ENCODE data around the gene SERPINE1. TPM values are rescaled to one million over a fixed set of nuclear protein-coding genes. Genes with fewer than 3 reads are reported as not detected.
"Not testable (repeated sequence)": the region's sequence is repeated elsewhere in the genome, so short reads cannot be mapped to it uniquely, and the experiment has no call there.

The SERPINE1 gene
- total RNA-seq, 1 donor = 278 TPM

GRCh38 chr7:101127460-101128039, 646 bp downstream of the SERPINE1 start:
- Histone ChIP-seq H3K4me3 (ENCODE audit: insufficient read depth, low read length) (peak overlapping the region; percentile 82), H3K4me1 (ENCODE audit: insufficient read depth, low read length) (peaks cover 56% of the 10 kb centered on the region), H2AFZ (ENCODE audit: low read length) (no peak overlapping the region), H3K79me2 (ENCODE audit: insufficient read depth, low read length) (peaks cover 27% of the 10 kb centered on the region), H3K27ac (ENCODE audit: low read depth, low read length) (peak overlapping the region; percentile 98), H3K27me3 (ENCODE audit: insufficient read depth, low read length) (no peaks in the 10 kb centered on the region), H3K4me2 (ENCODE audit: insufficient read depth, low read length) (peak overlapping the region; percentile 98), H4K20me1 (ENCODE audit: insufficient read depth, low read length) (peaks cover 31% of the 10 kb centered on the region), H3K9me3 (ENCODE audit: low read depth, low read length) (no peaks in the 10 kb centered on the region), H3K36me3 (ENCODE audit: insufficient read depth, low read length) (peaks cover 42% of the 10 kb centered on the region)
- DNase-seq (ENCODE audit: insufficient read length, low spot score, missing footprints) = no peak
- TF ChIP-seq, protein P1, sequence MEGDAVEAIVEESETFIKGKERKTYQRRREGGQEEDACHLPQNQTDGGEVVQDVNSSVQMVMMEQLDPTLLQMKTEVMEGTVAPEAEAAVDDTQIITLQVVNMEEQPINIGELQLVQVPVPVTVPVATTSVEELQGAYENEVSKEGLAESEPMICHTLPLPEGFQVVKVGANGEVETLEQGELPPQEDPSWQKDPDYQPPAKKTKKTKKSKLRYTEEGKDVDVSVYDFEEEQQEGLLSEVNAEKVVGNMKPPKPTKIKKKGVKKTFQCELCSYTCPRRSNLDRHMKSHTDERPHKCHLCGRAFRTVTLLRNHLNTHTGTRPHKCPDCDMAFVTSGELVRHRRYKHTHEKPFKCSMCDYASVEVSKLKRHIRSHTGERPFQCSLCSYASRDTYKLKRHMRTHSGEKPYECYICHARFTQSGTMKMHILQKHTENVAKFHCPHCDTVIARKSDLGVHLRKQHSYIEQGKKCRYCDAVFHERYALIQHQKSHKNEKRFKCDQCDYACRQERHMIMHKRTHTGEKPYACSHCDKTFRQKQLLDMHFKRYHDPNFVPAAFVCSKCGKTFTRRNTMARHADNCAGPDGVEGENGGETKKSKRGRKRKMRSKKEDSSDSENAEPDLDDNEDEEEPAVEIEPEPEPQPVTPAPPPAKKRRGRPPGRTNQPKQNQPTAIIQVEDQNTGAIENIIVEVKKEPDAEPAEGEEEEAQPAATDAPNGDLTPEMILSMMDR (IDR thresholded peaks at IDR 0.05; ENCODE audit: extremely low read depth, low read depth, low read length) = no peak

DNA sequence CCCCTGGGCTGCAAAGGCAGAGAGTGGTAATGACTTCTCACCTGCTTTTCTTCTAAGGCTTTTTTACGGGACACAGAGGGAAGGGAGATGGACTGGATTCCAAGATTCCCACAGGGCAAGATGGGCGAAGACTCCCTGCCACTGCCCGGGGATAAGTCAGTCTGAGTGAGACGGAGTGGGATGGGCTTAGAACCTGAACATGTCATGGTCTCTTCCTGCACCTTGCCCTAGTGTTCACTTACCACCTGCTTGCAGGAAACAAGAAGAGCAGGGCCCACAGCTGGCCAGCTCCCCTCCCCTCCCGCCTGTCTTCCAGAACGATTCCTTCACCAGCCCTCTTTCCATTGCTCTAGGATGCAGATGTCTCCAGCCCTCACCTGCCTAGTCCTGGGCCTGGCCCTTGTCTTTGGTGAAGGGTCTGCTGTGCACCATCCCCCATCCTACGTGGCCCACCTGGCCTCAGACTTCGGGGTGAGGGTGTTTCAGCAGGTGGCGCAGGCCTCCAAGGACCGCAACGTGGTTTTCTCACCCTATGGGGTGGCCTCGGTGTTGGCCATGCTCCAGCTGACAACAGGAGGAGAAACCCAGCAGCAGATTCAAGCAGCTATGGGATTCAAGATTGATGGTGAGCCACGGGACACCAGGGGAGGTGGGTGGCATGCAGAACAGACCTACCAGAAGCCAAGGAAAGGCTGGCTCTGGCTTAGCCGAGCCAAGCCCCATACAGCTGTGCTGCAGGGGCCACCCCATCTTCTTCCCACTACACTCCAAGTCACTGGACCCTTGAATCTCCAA, 1.3 kb downstream of the SERPINE1 start:
- Histone ChIP-seq H3K27ac (ENCODE audit: low read depth, low read length) (peak overlapping the region; percentile 98), H3K36me3 (ENCODE audit: insufficient read depth, low read length) (peaks cover 47% of the 10 kb centered on the region), H3K4me2 (ENCODE audit: insufficient read depth, low read length) (peak overlapping the region; percentile 98), H3K9me3 (ENCODE audit: low read depth, low read length) (no peaks in the 10 kb centered on the region), H3K4me3 (ENCODE audit: insufficient read depth, low read length) (peak overlapping the region; percentile 82), H2AFZ (ENCODE audit: low read length) (no peak overlapping the region), H4K20me1 (ENCODE audit: insufficient read depth, low read length) (peaks cover 32% of the 10 kb centered on the region), H3K4me1 (ENCODE audit: insufficient read depth, low read length) (peaks cover 51% of the 10 kb centered on the region), H3K27me3 (ENCODE audit: insufficient read depth, low read length) (no peaks in the 10 kb centered on the region), H3K79me2 (ENCODE audit: insufficient read depth, low read length) (peaks cover 24% of the 10 kb centered on the region)
- peak; percentile 69 for DNase-seq (ENCODE audit: insufficient read length, low spot score, missing footprints)
- TF ChIP-seq, protein P1 (IDR thresholded peaks at IDR 0.05; ENCODE audit: extremely low read depth, low read depth, low read length) = no peak

GRCh38 chr7:101129603-101130117, 2.8 kb downstream of the SERPINE1 start:
- H4K20me1 ChIP-seq (ENCODE audit: insufficient read depth, low read length) = peaks cover 46% of the 10 kb centered on the region
- no peak overlapping the region for H2AFZ ChIP-seq (ENCODE audit: low read length)
- no peak for DNase-seq (ENCODE audit: insufficient read length, low spot score, missing footprints)
- H3K36me3 ChIP-seq (ENCODE audit: insufficient read depth, low read length) = peaks cover 62% of the 10 kb centered on the region
- H3K79me2 ChIP-seq (ENCODE audit: insufficient read depth, low read length) = peaks cover 19% of the 10 kb centered on the region
- TF ChIP-seq, protein P1 (IDR thresholded peaks at IDR 0.05; ENCODE audit: extremely low read depth, low read depth, low read length) = no peak
- H3K4me2 ChIP-seq (ENCODE audit: insufficient read depth, low read length) = peak overlapping the region; percentile 98
- H3K4me3 ChIP-seq (ENCODE audit: insufficient read depth, low read length) = peak overlapping the region; percentile 82
- H3K27ac ChIP-seq (ENCODE audit: low read depth, low read length) = peak overlapping the region; percentile 98
- peaks cover 58% of the 10 kb centered on the region for H3K4me1 ChIP-seq (ENCODE audit: insufficient read depth, low read length)
- H3K9me3 ChIP-seq (ENCODE audit: low read depth, low read length) = no peaks in the 10 kb centered on the region
- no peaks in the 10 kb centered on the region for H3K27me3 ChIP-seq (ENCODE audit: insufficient read depth, low read length)

DNA sequence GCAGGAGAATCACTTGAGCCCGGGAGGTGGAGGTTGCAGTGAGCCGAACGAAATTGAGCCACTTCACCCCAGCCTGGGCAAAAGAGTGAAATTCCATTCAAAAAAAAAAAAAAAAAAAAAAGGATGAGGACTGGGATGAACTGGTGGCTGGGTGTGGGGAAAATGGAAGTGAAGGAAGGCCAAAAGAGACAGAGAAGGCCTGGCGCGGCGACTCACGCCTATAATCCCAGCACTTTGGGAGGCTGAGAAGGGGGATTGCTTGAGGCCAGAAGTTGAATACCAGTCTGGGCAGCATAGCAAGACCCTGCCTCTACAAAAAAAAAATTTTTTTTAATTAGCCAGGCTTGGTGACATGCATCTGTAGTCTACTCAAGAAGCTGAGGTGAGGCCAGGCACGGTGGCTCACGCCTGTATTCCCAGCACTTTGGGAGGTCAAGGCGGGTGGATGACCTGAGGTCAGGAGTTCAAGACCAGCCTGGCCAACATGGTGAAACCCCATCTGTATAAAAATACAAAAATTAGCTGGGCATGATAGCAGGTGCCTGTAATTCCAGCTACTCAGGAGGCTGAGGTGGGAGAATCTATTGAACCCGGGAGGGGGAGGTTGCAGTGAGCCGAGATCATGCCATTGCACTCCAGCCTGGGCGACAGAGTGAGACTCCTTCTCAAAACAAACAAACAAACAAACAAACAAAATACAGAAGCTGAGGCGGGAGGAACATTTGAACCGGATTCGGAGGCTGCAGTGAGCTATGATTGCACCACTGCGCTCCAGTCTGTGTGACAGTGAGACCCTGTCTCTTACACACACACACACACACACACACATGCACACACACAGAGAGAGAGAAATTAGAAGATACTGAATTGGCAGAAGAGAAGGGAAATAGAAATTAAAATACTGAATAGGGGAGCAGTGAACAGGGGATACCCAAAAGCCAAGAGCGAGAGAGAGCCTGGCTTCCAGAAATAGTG, 6.0 kb downstream of the SERPINE1 start:
- Histone ChIP-seq H3K27ac (ENCODE audit: low read depth, low read length) (peak overlapping the region; percentile 64), H4K20me1 (ENCODE audit: insufficient read depth, low read length) (peaks cover 49% of the 10 kb centered on the region), H3K4me1 (ENCODE audit: insufficient read depth, low read length) (peaks cover 50% of the 10 kb centered on the region), H3K36me3 (ENCODE audit: insufficient read depth, low read length) (peaks cover 84% of the 10 kb centered on the region), H3K4me3 (ENCODE audit: insufficient read depth, low read length) (peak overlapping the region; percentile 54), H3K4me2 (ENCODE audit: insufficient read depth, low read length) (peak overlapping the region; percentile 54)
- DNase-seq (ENCODE audit: insufficient read length, low spot score, missing footprints); H3K79me2 ChIP-seq (ENCODE audit: insufficient read depth, low read length); H3K27me3 ChIP-seq (ENCODE audit: insufficient read depth, low read length); H3K9me3 ChIP-seq (ENCODE audit: low read depth, low read length); H2AFZ ChIP-seq (ENCODE audit: low read length): not testable (repeated sequence)
